ENCODE data around the gene OR10G7. TPM values are rescaled to one million over a fixed set of nuclear protein-coding genes. Genes with fewer than 3 reads are reported as not detected.

The OR10G7 gene
- total RNA-seq, 1 donor from 2014 or later: not detected

DNA sequence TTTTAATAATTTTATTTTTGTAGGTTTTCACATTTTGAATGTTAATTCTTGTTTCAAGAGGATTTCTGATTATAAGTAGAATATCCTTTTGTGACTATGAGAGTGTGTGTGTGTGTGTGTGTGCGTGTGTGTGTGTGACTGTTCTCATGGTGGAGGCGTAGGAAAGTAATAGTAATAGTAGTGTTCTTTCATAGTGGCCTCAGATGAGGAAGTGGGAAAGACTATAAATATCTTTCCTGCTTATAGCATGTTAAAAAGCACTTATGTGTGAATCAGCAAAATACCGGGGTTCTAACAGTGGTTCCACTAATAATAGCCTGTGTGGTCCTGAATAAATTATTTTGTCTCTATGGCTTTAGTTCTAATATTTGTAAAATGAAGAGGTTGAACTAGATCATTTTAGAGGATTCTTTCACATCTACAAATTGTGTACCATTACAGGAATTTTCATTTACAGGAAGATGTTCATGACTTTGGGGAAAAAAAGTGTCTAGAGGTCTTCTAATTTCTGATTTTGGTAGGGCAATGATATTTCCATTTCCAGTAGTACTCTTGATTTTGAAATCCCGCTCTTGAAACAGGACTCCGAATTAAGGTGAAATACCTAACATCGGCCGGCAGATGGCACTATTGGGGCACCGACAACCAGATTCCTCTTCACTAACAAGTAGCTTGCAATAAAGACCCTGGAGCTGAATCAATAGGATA is 29.9 kb upstream of the OR10G7 start:
- peaks cover 12% of the 10 kb centered on the region for H3K4me1 Mint-ChIP-seq (ENCODE audit: low read depth, unreplicated experiment)
- no peak overlapping the region for H3K4me3 Mint-ChIP-seq (ENCODE audit: unreplicated experiment)
- H3K36me3 Mint-ChIP-seq (ENCODE audit: unreplicated experiment): no peaks in the 10 kb centered on the region
- no peaks in the 10 kb centered on the region for H3K27me3 Mint-ChIP-seq (ENCODE audit: unreplicated experiment)
- peak; percentile 82 for DNase-seq
- TF ChIP-seq, protein P1, sequence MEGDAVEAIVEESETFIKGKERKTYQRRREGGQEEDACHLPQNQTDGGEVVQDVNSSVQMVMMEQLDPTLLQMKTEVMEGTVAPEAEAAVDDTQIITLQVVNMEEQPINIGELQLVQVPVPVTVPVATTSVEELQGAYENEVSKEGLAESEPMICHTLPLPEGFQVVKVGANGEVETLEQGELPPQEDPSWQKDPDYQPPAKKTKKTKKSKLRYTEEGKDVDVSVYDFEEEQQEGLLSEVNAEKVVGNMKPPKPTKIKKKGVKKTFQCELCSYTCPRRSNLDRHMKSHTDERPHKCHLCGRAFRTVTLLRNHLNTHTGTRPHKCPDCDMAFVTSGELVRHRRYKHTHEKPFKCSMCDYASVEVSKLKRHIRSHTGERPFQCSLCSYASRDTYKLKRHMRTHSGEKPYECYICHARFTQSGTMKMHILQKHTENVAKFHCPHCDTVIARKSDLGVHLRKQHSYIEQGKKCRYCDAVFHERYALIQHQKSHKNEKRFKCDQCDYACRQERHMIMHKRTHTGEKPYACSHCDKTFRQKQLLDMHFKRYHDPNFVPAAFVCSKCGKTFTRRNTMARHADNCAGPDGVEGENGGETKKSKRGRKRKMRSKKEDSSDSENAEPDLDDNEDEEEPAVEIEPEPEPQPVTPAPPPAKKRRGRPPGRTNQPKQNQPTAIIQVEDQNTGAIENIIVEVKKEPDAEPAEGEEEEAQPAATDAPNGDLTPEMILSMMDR (IDR thresholded peaks at IDR 0.05; ENCODE audit: partially characterized antibody, unreplicated experiment): peak; percentile 84
- H3K9me3 Mint-ChIP-seq (ENCODE audit: unreplicated experiment): peaks cover 1% of the 10 kb centered on the region
- H3K27ac Mint-ChIP-seq (ENCODE audit: unreplicated experiment): no peak overlapping the region

GRCh38 chr11:124069429-124070401 is 28.6 kb upstream of the OR10G7 start:
- H3K4me1 Mint-ChIP-seq (ENCODE audit: low read depth, unreplicated experiment): peaks cover 12% of the 10 kb centered on the region
- no peaks in the 10 kb centered on the region for H3K36me3 Mint-ChIP-seq (ENCODE audit: unreplicated experiment)
- peaks cover 1% of the 10 kb centered on the region for H3K9me3 Mint-ChIP-seq (ENCODE audit: unreplicated experiment)
- TF ChIP-seq, protein P1 (IDR thresholded peaks at IDR 0.05; ENCODE audit: partially characterized antibody, unreplicated experiment): peak; percentile 39
- H3K27ac Mint-ChIP-seq (ENCODE audit: unreplicated experiment): no peak overlapping the region
- peak; percentile 61 for DNase-seq
- H3K4me3 Mint-ChIP-seq (ENCODE audit: unreplicated experiment): peak overlapping the region; percentile 44
- no peaks in the 10 kb centered on the region for H3K27me3 Mint-ChIP-seq (ENCODE audit: unreplicated experiment)

- H3K27me3 Mint-ChIP-seq (ENCODE audit: unreplicated experiment): no peaks in the 10 kb centered on the region
- DNase-seq: no peak
- TF ChIP-seq, protein P1 (IDR thresholded peaks at IDR 0.05; ENCODE audit: partially characterized antibody, unreplicated experiment): no peak
- H3K36me3 Mint-ChIP-seq (ENCODE audit: unreplicated experiment): no peaks in the 10 kb centered on the region
- peaks cover 1% of the 10 kb centered on the region for H3K9me3 Mint-ChIP-seq (ENCODE audit: unreplicated experiment)
- H3K27ac Mint-ChIP-seq (ENCODE audit: unreplicated experiment): no peak overlapping the region
- no peak overlapping the region for H3K4me3 Mint-ChIP-seq (ENCODE audit: unreplicated experiment)
- peaks cover 12% of the 10 kb centered on the region for H3K4me1 Mint-ChIP-seq (ENCODE audit: low read depth, unreplicated experiment)
These were observed 27.5 kb upstream of the OR10G7 start for GRCh38 chr11:124068601-124069110.

DNA sequence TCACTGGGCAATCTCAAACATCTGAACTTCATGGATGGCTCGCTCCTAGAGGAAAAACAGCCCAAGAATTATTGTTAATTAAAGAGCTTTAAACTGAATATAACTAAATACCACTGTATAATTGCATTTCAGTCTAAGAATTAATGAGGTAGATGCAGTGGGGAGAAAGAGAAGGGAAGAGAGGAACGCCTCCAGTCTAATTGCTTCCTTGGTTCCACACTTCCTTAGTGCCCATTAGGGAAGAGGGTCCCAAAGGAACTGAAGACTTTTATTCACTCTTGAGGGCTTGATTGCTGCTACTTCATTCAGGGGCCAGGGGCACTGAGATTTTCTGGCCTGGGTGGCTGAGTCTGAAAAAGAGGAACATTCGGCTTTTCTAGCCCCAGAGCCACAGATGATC is 11.8 kb upstream of the OR10G7 start:
- H3K36me3 Mint-ChIP-seq (ENCODE audit: unreplicated experiment): no peaks in the 10 kb centered on the region
- no peak overlapping the region for H3K4me3 Mint-ChIP-seq (ENCODE audit: unreplicated experiment)
- no peaks in the 10 kb centered on the region for H3K27me3 Mint-ChIP-seq (ENCODE audit: unreplicated experiment)
- H3K4me1 Mint-ChIP-seq (ENCODE audit: low read depth, unreplicated experiment): peaks cover 3% of the 10 kb centered on the region
- DNase-seq: no peak
- H3K27ac Mint-ChIP-seq (ENCODE audit: unreplicated experiment): no peak overlapping the region
- TF ChIP-seq, protein P1 (IDR thresholded peaks at IDR 0.05; ENCODE audit: partially characterized antibody, unreplicated experiment): no peak
- peaks cover 2% of the 10 kb centered on the region for H3K9me3 Mint-ChIP-seq (ENCODE audit: unreplicated experiment)

Data from glutamatergic neuron (in vitro differentiated cells).